ENCODE results near the gene MEGF8. TPM values are rescaled to one million over a fixed set of nuclear protein-coding genes. Genes with fewer than 3 reads are reported as not detected.

The MEGF8 gene
- total and polyA plus RNA-seq, 2 of the 8 experiments (the other 6 are each of a cell fraction or from before 2014, with no cell fraction given), result 13.0 to 23.7 TPM

DNA sequence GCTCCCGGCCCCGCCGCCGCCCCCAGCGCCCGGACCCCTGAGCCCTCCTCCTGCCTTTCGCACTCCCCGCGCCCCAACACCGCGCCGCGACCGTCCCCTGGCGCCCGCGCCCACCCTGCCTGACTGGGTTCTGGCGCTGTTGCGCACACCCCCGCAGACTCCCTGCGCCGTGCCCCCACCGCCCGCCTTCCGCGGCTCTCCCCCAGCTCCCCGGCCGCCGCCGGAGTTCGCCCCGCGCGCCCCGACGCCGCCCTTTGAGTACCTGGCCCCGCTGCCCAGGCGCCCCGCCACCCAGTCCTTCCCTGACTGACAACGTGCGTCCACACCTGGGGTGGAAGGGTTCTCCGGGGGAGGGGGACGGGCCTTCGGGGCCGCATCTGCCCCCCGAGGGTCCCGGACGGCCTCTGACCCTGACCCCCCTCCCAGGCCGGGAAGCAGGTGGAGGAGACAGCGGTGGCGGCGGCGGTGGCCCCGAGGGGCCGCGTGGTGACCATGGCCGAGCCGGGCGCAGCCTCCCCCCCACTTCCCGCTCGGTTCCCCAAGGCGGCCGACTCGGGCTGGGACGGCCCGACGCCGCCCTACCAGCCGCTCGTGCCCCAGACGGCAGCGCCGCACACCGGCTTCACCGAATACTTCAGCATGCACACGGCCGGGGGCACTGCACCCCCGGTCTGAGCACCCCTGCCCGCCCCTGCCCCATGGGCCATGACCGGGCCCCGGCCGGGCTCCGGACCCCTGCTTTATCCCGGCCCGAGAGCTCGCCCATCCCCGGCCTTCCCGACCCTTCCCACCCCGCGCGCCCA, 1.4 kb upstream of the MEGF8 start:
- Histone ChIP-seq H2BK20ac (ENCODE audit: low read length) (no peak overlapping the region), H2BK120ac (replicated peaks; ENCODE audit: low read depth, low read length) (no peak overlapping the region), H3K36me3 (ENCODE audit: control insufficient read depth in 2 of 4, insufficient read depth in 4 of 4, low read length in 3 of 4) (no peaks in the 10 kb centered on the region), H2BK5ac (ENCODE audit: low read depth, low read length) (no peak overlapping the region; the same call in 1 of the 2 replicates), H4K20me1 (replicated peaks in 1 of 2; ENCODE audit: control insufficient read depth in 1 of 2, insufficient read depth in 2 of 2, low read length in 2 of 2) (peaks cover 0 to 2% of the 10 kb centered on the region in 2 experiments), H2AFZ (ENCODE audit: low read length) (no peak overlapping the region; the same call in 1 of the 2 replicates), H3K23me2 (ENCODE audit: low read depth, low read length) (peaks cover 13% of the 10 kb centered on the region; the same call in 1 of the 2 replicates), H3K27ac (ENCODE audit: low read depth, low read length) (no peak overlapping the region), H2AK5ac (ENCODE audit: low read depth, low read length) (no peak overlapping the region), H3K9me3 (ENCODE audit: insufficient read depth in 2 of 2, low read depth in 1 of 2, low read length in 1 of 2) (no peaks in the 10 kb centered on the region), H4K91ac (replicated peaks; ENCODE audit: insufficient read length, low read length) (no peak overlapping the region), H3K79me2 (ENCODE audit: control insufficient read depth in 1 of 2, insufficient read depth in 2 of 2, low read length in 2 of 2) (peaks cover 0 to 16% of the 10 kb centered on the region in 2 experiments; a peak in 1 of 4 replicates), H3K23ac (ENCODE audit: insufficient read length) (no peak overlapping the region), H2BK12ac (ENCODE audit: low read depth, low read length) (0 out of 2 replicates have a peak overlapping the region, but pooled peaks have one; percentile 9), H3K79me1 (ENCODE audit: low read depth, low read length) (peaks cover 6% of the 10 kb centered on the region; the same call in 1 of the 2 replicates), H3K4me1 (replicated peaks in 1 of 4; ENCODE audit: control insufficient read depth in 3 of 4, insufficient read depth in 4 of 4, low read length in 3 of 4) (peaks cover 0 to 4% (median 1%) of the 10 kb centered on the region in 4 experiments; a peak in 2 of 7 replicates), H4K8ac (ENCODE audit: extremely low read depth, insufficient read depth, low read length) (peak overlapping the region; percentile 9; the same call in 1 of the 2 replicates), H3K27me3 (replicated peaks in 1 of 4; ENCODE audit: control insufficient read depth in 3 of 4, extremely low read depth in 1 of 4, insufficient read depth in 3 of 4, low read length in 3 of 4) (peaks cover 0 to 15% (median 8%) of the 10 kb centered on the region in 4 experiments; a peak in 5 of 7 replicates), H3K9ac (replicated peaks in 1 of 4; ENCODE audit: extremely low read depth in 1 of 4, low read depth in 3 of 4, low read length in 3 of 4) (no peak overlapping the region), H3K18ac (ENCODE audit: extremely low read depth, low read length) (no peak overlapping the region; the same call in none of the 2 replicates), H3K56ac (replicated peaks; ENCODE audit: insufficient read length, low read depth, low read length) (no peak overlapping the region), H3K14ac (ENCODE audit: insufficient read length) (no peak overlapping the region), H3K4me3 (ENCODE audit: extremely low read depth in 1 of 4, insufficient read depth in 2 of 4, low read depth in 3 of 4, low read length in 4 of 4) (peak overlapping the region; percentile 43 to 64 (median 47)), H4K5ac (ENCODE audit: insufficient read length, low read depth, low read length) (no peak overlapping the region), H2BK15ac (ENCODE audit: low read length) (no peak overlapping the region), H3K4me2 (ENCODE audit: insufficient read depth in 1 of 2, low read depth in 2 of 2, low read length in 2 of 2) (peak overlapping the region; percentile 67 to 80), H3K4ac (replicated peaks; ENCODE audit: insufficient read length, low read depth, low read length) (no peak overlapping the region)
- 3% methylated on average over 13 of the region's 92 CpGs; no CpG with 5 or more reads in 1 of the 2 experiments for WGBS, 2 experiments (ENCODE audit: extremely low coverage in 1 of 2, insufficient coverage in 1 of 2, insufficient read length in 1 of 2, insufficient replicate concordance in 2 of 2, low coverage in 1 of 2, low lambda C conversion rate in 2 of 2, missing lambda C conversion rate in 1 of 2)
- no peak for FAIRE-seq
- POLR2A ChIA-PET (ENCODE audit: partially characterized antibody), result interaction anchor here (0.5 to 2.3 kb wide), 10 partner anchors 9 to 99 kb away, joined by 3 to 9 read pairs (median 4); partner anchors contain the start of genes PAFAH1B3 and PRR19
- CTCF ChIA-PET (ENCODE audit: partially characterized antibody), result interaction anchor here (1.1 to 2.3 kb wide), 7 partner anchors 13 to 215 kb away, joined by 3 to 9 read pairs (median 4); no protein-coding TSS in a partner anchor
- peak in 1 of 2 experiments; percentile 72 for DNase-seq (ENCODE audit: low read depth in 1 of 2, low spot score in 2 of 2)
- TF ChIP-seq GTF2F1 (IDR thresholded peaks at IDR 0.05; ENCODE audit: borderline replicate concordance, low read depth, low read length), result no peak
- TF ChIP-seq BRCA1 (IDR thresholded peaks at IDR 0.05; ENCODE audit: low read depth, low read length), result no peak
- TF ChIP-seq HDAC2 (IDR thresholded peaks at IDR 0.05; ENCODE audit: borderline replicate concordance in 1 of 2, low read depth in 2 of 2, low read length in 2 of 2), result no peak
- TF ChIP-seq SUZ12 (IDR thresholded peaks at IDR 0.05; ENCODE audit: low read length), result peak; percentile 55
- TF ChIP-seq GABPA (IDR thresholded peaks at IDR 0.05; ENCODE audit: borderline replicate concordance, insufficient read depth, low read length), result no peak
- TF ChIP-seq, protein P1, sequence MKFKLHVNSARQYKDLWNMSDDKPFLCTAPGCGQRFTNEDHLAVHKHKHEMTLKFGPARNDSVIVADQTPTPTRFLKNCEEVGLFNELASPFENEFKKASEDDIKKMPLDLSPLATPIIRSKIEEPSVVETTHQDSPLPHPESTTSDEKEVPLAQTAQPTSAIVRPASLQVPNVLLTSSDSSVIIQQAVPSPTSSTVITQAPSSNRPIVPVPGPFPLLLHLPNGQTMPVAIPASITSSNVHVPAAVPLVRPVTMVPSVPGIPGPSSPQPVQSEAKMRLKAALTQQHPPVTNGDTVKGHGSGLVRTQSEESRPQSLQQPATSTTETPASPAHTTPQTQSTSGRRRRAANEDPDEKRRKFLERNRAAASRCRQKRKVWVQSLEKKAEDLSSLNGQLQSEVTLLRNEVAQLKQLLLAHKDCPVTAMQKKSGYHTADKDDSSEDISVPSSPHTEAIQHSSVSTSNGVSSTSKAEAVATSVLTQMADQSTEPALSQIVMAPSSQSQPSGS (IDR thresholded peaks at IDR 0.05; ENCODE audit: low read length), result no peak
- TF ChIP-seq RNF2 (IDR thresholded peaks at IDR 0.05; ENCODE audit: borderline replicate concordance, low read depth, low read length, missing control alignments, poor library complexity, severe bottlenecking), result no peak
